Endodermal cell (in vitro differentiated cells): ENCODE measurements around the gene PPP2R2C. TPM values are rescaled to one million over a fixed set of nuclear protein-coding genes. Genes with fewer than 3 reads are reported as not detected.

Source experiments
- DNase-seq: peaks from one replicate; pipeline ENCODE4 v3.0.0-alpha.2; 2017
- H3K27ac ChIP-seq: 2 replicates; pipeline ENCODE4 v1.5.1; 2013; ENCODE audit warnings: mild to moderate bottlenecking, low read depth, low read length, moderate library complexity
- H3K27me3 ChIP-seq: 2 replicates; pipeline ENCODE4 v1.6.1; 2013; ENCODE audit warnings: mild to moderate bottlenecking, low read length, moderate library complexity; ENCODE audit not compliant: insufficient read depth, control insufficient read depth, poor library complexity, severe bottlenecking
- H3K36me3 ChIP-seq: 2 replicates; pipeline ENCODE4 v1.7.0; 2013; ENCODE audit warnings: mild to moderate bottlenecking, low read length, moderate library complexity; ENCODE audit not compliant: control insufficient read depth, insufficient read depth
- H3K4me1 ChIP-seq: one replicate; pipeline ENCODE4 v1.7.0; 2013; ENCODE audit warnings: low read length; ENCODE audit not compliant: control insufficient read depth, insufficient read depth
- H3K4me3 ChIP-seq: 2 replicates; pipeline ENCODE4 v1.5.1; 2013; ENCODE audit warnings: mild to moderate bottlenecking, low read length, moderate library complexity
- H3K9ac ChIP-seq: 2 replicates; pipeline ENCODE4 v1.6.1; 2013; ENCODE audit warnings: mild to moderate bottlenecking, low read length, moderate library complexity; ENCODE audit not compliant: poor library complexity, severe bottlenecking; ENCODE audit errors: extremely low read depth
- H3K9me3 ChIP-seq: 2 replicates; pipeline ENCODE4 v1.6.1; 2013; ENCODE audit warnings: mild to moderate bottlenecking, low read length, moderate library complexity; ENCODE audit not compliant: control insufficient read depth
- H3K27ac Mint-ChIP-seq: 2 replicates; pipeline ENCODE4 v1.8.0; 2020; ENCODE audit warnings: mixed read lengths
- H3K27me3 Mint-ChIP-seq: 2 replicates; pipeline ENCODE4 v1.8.0; 2021; ENCODE audit warnings: mild to moderate bottlenecking, mixed read lengths; ENCODE audit not compliant: insufficient read depth
- H3K36me3 Mint-ChIP-seq: 2 replicates; pipeline ENCODE4 v1.8.0; 2020; ENCODE audit warnings: low read depth, mixed read lengths
- H3K4me1 Mint-ChIP-seq: 2 replicates; pipeline ENCODE4 v1.8.0; 2020; ENCODE audit warnings: mixed read lengths
- H3K4me3 Mint-ChIP-seq: 2 replicates; pipeline ENCODE4 v1.8.0; 2020; ENCODE audit warnings: mild to moderate bottlenecking, moderate library complexity, mixed read lengths
- H3K9me3 Mint-ChIP-seq: 2 replicates; pipeline ENCODE4 v1.8.0; 2020; ENCODE audit warnings: mild to moderate bottlenecking, mixed read lengths
- CTCF ChIP-seq: fragments of 200-600 bp; sonication (generic); conservative IDR thresholded peaks from 2 replicates; pipeline ENCODE4 v1.5.0; 2021; ENCODE audit warnings: antibody characterized with exemption, mild to moderate bottlenecking
- WGBS, 2 experiments: methylation state at CpG; one replicate each; pipeline versions ENCODE4 v1.1.5 to v1.1.7; 2013; ENCODE audit warnings: missing lambda C conversion rate in 2 of 2, mixed read lengths in 1 of 2; ENCODE audit not compliant: insufficient coverage in 1 of 2, insufficient read length in 1 of 2; 5-methylcytosine and 5-hydroxymethylcytosine counted together
- total RNA-seq, 2 donors: library from RNA; stranded (reverse); fragmentation: NEBNext Ultra II Directional in 1 of 2; extraction: Animal tissue kit (Norgen Biotek cat#: 25700) in 1 of 2; gene quantifications; 2 replicates in 1 of 2; 3 replicates in 1 of 2; pipeline ENCODE4 v1.2.1, GENCODE V29; 2021

PPP2R2C gene
- total RNA-seq, 2 donors from 2014 or later: 4.4 to 19.2 TPM

DNA sequence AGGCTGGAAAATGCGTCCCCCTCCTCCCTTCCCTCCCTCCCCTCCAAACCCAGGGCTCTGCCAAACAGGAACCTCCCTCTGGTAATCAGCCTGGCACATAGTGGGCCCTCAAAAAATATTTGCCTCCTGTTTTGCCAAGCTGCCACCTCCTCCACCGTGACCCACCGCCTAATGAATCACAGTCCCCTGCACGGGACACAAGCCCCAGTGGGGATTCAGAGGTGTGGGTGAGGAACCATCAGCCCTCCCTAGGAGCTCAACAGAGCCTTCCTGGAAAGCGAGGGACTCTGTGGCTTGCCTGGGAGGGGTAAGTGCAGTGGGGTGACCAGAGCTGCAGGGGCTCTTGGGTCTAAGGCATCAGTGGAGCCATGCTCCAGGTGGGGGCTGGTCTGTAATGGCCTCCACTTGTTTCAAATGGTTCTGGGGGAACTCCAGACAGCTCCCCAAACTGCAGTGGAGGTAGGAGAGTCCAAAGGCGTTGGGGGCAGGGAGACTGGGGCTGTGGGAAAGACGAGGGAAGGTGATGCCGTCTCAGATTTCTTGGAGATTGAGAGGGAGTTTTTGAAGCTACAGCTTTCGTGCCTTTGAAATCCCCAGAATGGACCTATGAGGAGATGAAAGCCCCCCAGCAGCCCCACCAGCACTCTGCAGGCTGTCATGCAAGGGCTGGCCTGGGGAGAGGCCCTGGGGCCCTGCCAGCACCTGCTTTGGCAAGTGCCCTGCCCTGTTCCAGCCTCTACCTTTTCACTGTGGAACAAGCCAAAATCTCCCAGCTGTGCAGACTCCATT is 1.0 kb upstream of the PPP2R2C start:
- Mint-ChIP-seq H3K36me3 (no peaks in the 10 kb centered on the region), H3K9me3 (no peaks in the 10 kb centered on the region), H3K27ac (no peak overlapping the region), H3K4me1 (peaks cover 6% of the 10 kb centered on the region), H3K27me3 (peaks cover 54% of the 10 kb centered on the region), H3K4me3 (peak overlapping the region; percentile 61)
- no peak overlapping the region for H3K27ac ChIP-seq
- H3K4me3 ChIP-seq: no peak overlapping the region
- H3K36me3 ChIP-seq: no peaks in the 10 kb centered on the region
- DNase-seq: peak; percentile 60
- peaks cover 45% of the 10 kb centered on the region for H3K27me3 ChIP-seq
- no peak overlapping the region for H3K9ac ChIP-seq
- no peak for TF ChIP-seq CTCF
- 70 to 75% methylated on average over 8 to 9 of the region's 9 CpGs for WGBS, 2 experiments
- no peaks in the 10 kb centered on the region for H3K4me1 ChIP-seq
- no peaks in the 10 kb centered on the region for H3K9me3 ChIP-seq

GRCh38 chr4:6472008-6472386 is 417 bp downstream of the PPP2R2C start:
- no peak overlapping the region for H3K9ac ChIP-seq

DNA sequence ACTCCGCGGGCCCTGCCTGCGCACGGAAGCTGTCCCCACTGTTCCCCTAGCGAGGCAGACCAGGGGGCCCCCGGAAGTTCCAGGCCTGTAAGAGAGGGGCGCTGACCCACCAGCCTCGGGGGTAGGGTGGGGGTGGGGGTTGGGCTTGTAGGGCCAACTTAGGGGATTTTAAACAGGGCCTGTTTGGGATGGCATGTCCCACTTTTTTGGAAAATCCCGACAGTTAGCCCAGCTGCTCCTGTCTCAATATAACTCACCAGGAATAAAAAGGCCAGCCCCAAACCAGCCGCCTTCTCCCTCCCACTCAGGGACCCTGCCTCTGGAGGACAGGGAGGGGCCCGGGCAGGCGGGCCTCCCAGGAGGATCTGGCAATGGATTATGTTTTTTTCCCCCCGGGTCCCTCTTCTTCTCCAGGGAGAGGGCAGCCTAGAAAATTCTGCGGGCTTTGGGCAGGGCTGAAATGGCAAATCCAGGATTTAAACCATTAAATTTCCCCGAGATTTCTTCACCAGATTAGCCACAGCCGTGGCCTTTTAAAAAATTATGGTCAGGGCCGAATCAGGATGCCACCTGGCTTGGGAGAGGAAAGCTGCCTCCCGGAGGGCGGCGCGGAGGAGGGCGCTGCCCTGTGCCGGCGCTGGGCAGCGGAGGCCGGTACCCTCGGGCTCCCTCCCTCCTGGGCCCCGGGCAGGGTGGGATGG is 957 bp downstream of the PPP2R2C start:
- DNase-seq: no peak
- Mint-ChIP-seq H3K4me3 (peak overlapping the region; percentile 56), H3K4me1 (peaks cover 3% of the 10 kb centered on the region), H3K27me3 (peaks cover 60% of the 10 kb centered on the region), H3K9me3 (no peaks in the 10 kb centered on the region), H3K36me3 (no peaks in the 10 kb centered on the region), H3K27ac (no peak overlapping the region)
- Histone ChIP-seq H3K4me3 (peak overlapping the region; percentile 61), H3K4me1 (no peaks in the 10 kb centered on the region), H3K27ac (no peak overlapping the region), H3K9me3 (no peaks in the 10 kb centered on the region), H3K36me3 (no peaks in the 10 kb centered on the region), H3K9ac (no peak overlapping the region), H3K27me3 (peaks cover 46% of the 10 kb centered on the region)
- WGBS, 2 experiments: 0 to 4% methylated on average over 4 to 24 of the region's 28 CpGs
- TF ChIP-seq CTCF: no peak

More at GRCh38 chr4:6472008-6472386, 417 bp downstream of the PPP2R2C start:
- H3K4me1 ChIP-seq: no peaks in the 10 kb centered on the region
- H3K9me3 ChIP-seq: no peaks in the 10 kb centered on the region
- Mint-ChIP-seq H3K4me1 (peaks cover 3% of the 10 kb centered on the region), H3K4me3 (peak overlapping the region; percentile 56), H3K36me3 (no peaks in the 10 kb centered on the region), H3K9me3 (no peaks in the 10 kb centered on the region), H3K27me3 (peaks cover 60% of the 10 kb centered on the region), H3K27ac (no peak overlapping the region)
- WGBS, 2 experiments: 0 to 2% methylated on average over 11 to 42 of the region's 44 CpGs
- no peak overlapping the region for H3K27ac ChIP-seq
- H3K36me3 ChIP-seq: no peaks in the 10 kb centered on the region
- peak; percentile 63 for DNase-seq
- no peak for TF ChIP-seq CTCF
- no peak overlapping the region for H3K4me3 ChIP-seq
- peaks cover 46% of the 10 kb centered on the region for H3K27me3 ChIP-seq
